Mammary epithelial cell (primary cell): ENCODE data around the gene ABHD4.

Experiments
- CTCF ChIP-seq, 2 donors: IDR thresholded peaks in 1 of 2; conservative IDR thresholded peaks in 1 of 2; 2 replicates each; pipeline ENCODE4 v1.5.1; 2011 to 2012; ENCODE audit warnings: inconsistent platforms in 2 of 2, low read length in 2 of 2, mild to moderate bottlenecking in 2 of 2, control low read depth in 1 of 2, low read depth in 1 of 2; ENCODE audit not compliant: insufficient read depth in 1 of 2; ENCODE audit errors: extremely low read depth in 1 of 2
- EZH2 ChIP-seq: IDR thresholded peaks from 2 replicates; pipeline ENCODE4 v1.6.1; 2012; ENCODE audit warnings: low read length, inconsistent platforms, borderline replicate concordance

- TF ChIP-seq EZH2 (no peak), CTCF (conservative IDR thresholded peaks at IDR 0.05 in 1 of 2, IDR thresholded peaks at IDR 0.05 in 1 of 2; ENCODE audit: extremely low read depth in 1 of 2, insufficient read depth in 1 of 2, low read depth in 1 of 2, low read length in 2 of 2) (no peak)
These were observed 41.8 kb upstream of the ABHD4 start for GRCh38 chr14:22556021-22556989.
